Thyroid gland (tissue), 4 donors: ENCODE results near the gene GNPDA1.

Experiments
- POLR2A ChIP-seq, 2 donors: fragments of 450-650 bp; IDR thresholded peaks; one replicate each; pipeline ENCODE4 v1.6.1; 2017; ENCODE audit warnings: antibody characterized with exemption in 2 of 2, mild to moderate bottlenecking in 2 of 2, moderate library complexity in 1 of 2
- TF ChIP-seq, protein P1 (sequence below), 6 experiments: fragments of 200-600 bp in 3 of 6; fragments of 450-650 bp in 3 of 6; sonication (generic) in 3 of 6; IDR thresholded peaks; one replicate each; pipeline ENCODE4 v1.5.1; 2016 to 2019; ENCODE audit warnings: antibody characterized with exemption in 6 of 6, mild to moderate bottlenecking in 2 of 6, inconsistent platforms in 1 of 6, moderate library complexity in 1 of 6

DNA sequence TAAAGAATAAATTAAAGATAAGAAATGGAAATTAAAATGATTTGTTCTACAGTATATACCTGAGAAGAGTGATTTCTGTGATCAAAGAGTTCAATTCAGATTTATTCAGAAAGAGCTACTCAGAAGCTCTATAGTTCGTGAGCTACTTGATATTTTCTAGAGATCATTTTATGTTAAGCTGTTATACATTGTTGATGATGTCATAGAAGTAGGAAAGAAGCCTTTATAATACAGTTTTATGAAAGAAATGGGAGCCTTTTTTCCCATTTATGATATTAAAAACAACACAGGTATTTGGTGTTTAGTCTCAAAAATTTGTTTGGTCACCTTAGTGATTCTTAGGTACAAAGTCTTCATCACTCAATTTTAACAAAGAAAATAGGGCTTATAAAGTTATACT, 23.1 kb downstream of the GNPDA1 start:
- TF ChIP-seq, protein P1, sequence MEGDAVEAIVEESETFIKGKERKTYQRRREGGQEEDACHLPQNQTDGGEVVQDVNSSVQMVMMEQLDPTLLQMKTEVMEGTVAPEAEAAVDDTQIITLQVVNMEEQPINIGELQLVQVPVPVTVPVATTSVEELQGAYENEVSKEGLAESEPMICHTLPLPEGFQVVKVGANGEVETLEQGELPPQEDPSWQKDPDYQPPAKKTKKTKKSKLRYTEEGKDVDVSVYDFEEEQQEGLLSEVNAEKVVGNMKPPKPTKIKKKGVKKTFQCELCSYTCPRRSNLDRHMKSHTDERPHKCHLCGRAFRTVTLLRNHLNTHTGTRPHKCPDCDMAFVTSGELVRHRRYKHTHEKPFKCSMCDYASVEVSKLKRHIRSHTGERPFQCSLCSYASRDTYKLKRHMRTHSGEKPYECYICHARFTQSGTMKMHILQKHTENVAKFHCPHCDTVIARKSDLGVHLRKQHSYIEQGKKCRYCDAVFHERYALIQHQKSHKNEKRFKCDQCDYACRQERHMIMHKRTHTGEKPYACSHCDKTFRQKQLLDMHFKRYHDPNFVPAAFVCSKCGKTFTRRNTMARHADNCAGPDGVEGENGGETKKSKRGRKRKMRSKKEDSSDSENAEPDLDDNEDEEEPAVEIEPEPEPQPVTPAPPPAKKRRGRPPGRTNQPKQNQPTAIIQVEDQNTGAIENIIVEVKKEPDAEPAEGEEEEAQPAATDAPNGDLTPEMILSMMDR (IDR thresholded peaks at IDR 0.05): no peak
- no peak for TF ChIP-seq POLR2A (IDR thresholded peaks at IDR 0.05)
